Loucy (cell line): ENCODE data around the gene CCDC134.

Experiments
- H2AFZ ChIP-seq: fragments of 200-600 bp; sonication (generic); 2 replicates; pipeline ENCODE4 v1.6.0; 2016; ENCODE audit warnings: antibody characterized with exemption, mild to moderate bottlenecking, low read length, moderate library complexity
- H3F3A ChIP-seq: fragments of 200-600 bp; 2 replicates; pipeline ENCODE4 v1.6.0; 2016; ENCODE audit warnings: antibody characterized with exemption, low read depth, mild to moderate bottlenecking
- H3K27me3 ChIP-seq: fragments of 200-600 bp; sonication (generic); 2 replicates; pipeline ENCODE4 v1.6.1; 2014; ENCODE audit warnings: low read length, mild to moderate bottlenecking; ENCODE audit not compliant: insufficient read depth, poor library complexity, severe bottlenecking
- H3K36me3 ChIP-seq: fragments of 200-600 bp; sonication (generic); 2 replicates; pipeline ENCODE4 v1.6.1; 2016; ENCODE audit warnings: low read length; ENCODE audit not compliant: insufficient read depth
- H3K4me1 ChIP-seq: fragments of 200-600 bp; sonication (generic); 2 replicates; pipeline ENCODE4 v1.5.1; 2014; ENCODE audit warnings: low read length, mild to moderate bottlenecking; ENCODE audit not compliant: insufficient read depth, poor library complexity, severe bottlenecking
- H3K4me2 ChIP-seq: fragments of 200-600 bp; sonication (generic); 2 replicates; pipeline ENCODE4 v1.6.0; 2014; ENCODE audit warnings: antibody characterized with exemption, low read length, low read depth, mild to moderate bottlenecking; ENCODE audit not compliant: poor library complexity, severe bottlenecking
- H3K4me3 ChIP-seq: fragments of 200-600 bp; sonication (generic); 2 replicates; pipeline ENCODE4 v1.5.1; 2014; ENCODE audit warnings: low read length, mild to moderate bottlenecking, mixed read lengths; ENCODE audit not compliant: poor library complexity, severe bottlenecking
- H3K79me2 ChIP-seq: fragments of 200-600 bp; sonication (generic); 2 replicates; pipeline ENCODE4 v1.6.1; 2014; ENCODE audit warnings: low read length; ENCODE audit not compliant: insufficient read depth
- H3K9ac ChIP-seq: fragments of 200-600 bp; sonication (generic); 2 replicates; pipeline ENCODE4 v1.6.0; 2014; ENCODE audit warnings: mild to moderate bottlenecking, low read depth, low read length, moderate library complexity; ENCODE audit not compliant: poor library complexity, severe bottlenecking
- H3K9me2 ChIP-seq: fragments of 200-600 bp; sonication (generic); replicated peaks from 2 replicates; pipeline ENCODE4 v1.6.1; 2016; ENCODE audit warnings: low read depth, low read length, mixed read lengths
- H3K9me3 ChIP-seq: fragments of 200-600 bp; sonication (generic); 2 replicates; pipeline ENCODE4 v1.6.1; 2014; ENCODE audit warnings: mild to moderate bottlenecking, antibody characterized with exemption, low read length, low read depth; ENCODE audit not compliant: insufficient read depth
- H4K20me1 ChIP-seq: fragments of 200-600 bp; sonication (generic); 2 replicates; pipeline ENCODE4 v1.6.0; 2014; ENCODE audit warnings: antibody characterized with exemption, low read length, mild to moderate bottlenecking; ENCODE audit not compliant: insufficient read depth, poor library complexity, severe bottlenecking
- CTCF ChIP-seq: fragments of 200-600 bp; sonication (generic); conservative IDR thresholded peaks from 2 replicates; pipeline ENCODE4 v1.5.1; 2014; ENCODE audit warnings: mild to moderate bottlenecking, antibody characterized with exemption, low read length
- EZH2phosphoT487 ChIP-seq: fragments of 200-600 bp; IDR thresholded peaks from 2 replicates; pipeline ENCODE4 v1.6.1; 2018; ENCODE audit warnings: antibody characterized with exemption, mild to moderate bottlenecking, moderate library complexity, borderline replicate concordance

The CCDC134 gene

GRCh38 chr22:41820447-41820846 is 20.0 kb downstream of the CCDC134 start:
- no peaks in the 10 kb centered on the region for H3F3A ChIP-seq
- H4K20me1 ChIP-seq: no peaks in the 10 kb centered on the region
- H3K9me3 ChIP-seq: no peaks in the 10 kb centered on the region
- no peak overlapping the region for H3K4me2 ChIP-seq
- H3K27me3 ChIP-seq: no peaks in the 10 kb centered on the region
- H3K4me1 ChIP-seq: no peaks in the 10 kb centered on the region
- no peaks in the 10 kb centered on the region for H3K9me2 ChIP-seq
- no peak overlapping the region for H3K4me3 ChIP-seq
- no peak overlapping the region for H3K9ac ChIP-seq
- H3K79me2 ChIP-seq: no peaks in the 10 kb centered on the region
- no peak overlapping the region for H2AFZ ChIP-seq
- TF ChIP-seq CTCF: no peak
- no peak for TF ChIP-seq EZH2phosphoT487
- H3K36me3 ChIP-seq: peaks cover 33% of the 10 kb centered on the region; the same call in 1 of the 2 replicates

- Histone ChIP-seq H3K9ac (no peak overlapping the region), H3K4me2 (no peak overlapping the region)
- no peak for TF ChIP-seq EZH2phosphoT487
- no peak for TF ChIP-seq CTCF
These were observed 21.2 kb downstream of the CCDC134 start for GRCh38 chr22:41821471-41822316.

GRCh38 chr22:41822317-41823057 is 22.0 kb downstream of the CCDC134 start:
- Histone ChIP-seq H3K4me2 (no peak overlapping the region), H3K36me3 (peaks cover 34% of the 10 kb centered on the region; the same call in 1 of the 2 replicates)

More at GRCh38 chr22:41821471-41822316, 21.2 kb downstream of the CCDC134 start:
- H2AFZ ChIP-seq: no peak overlapping the region
- H3K9me3 ChIP-seq: no peaks in the 10 kb centered on the region
- no peaks in the 10 kb centered on the region for H3K9me2 ChIP-seq
- no peaks in the 10 kb centered on the region for H3K27me3 ChIP-seq
- peaks cover 34% of the 10 kb centered on the region; the same call in 1 of the 2 replicates for H3K36me3 ChIP-seq
- H3K4me1 ChIP-seq: no peaks in the 10 kb centered on the region
- no peaks in the 10 kb centered on the region for H3K79me2 ChIP-seq
- no peaks in the 10 kb centered on the region for H4K20me1 ChIP-seq
- no peaks in the 10 kb centered on the region for H3F3A ChIP-seq
- H3K4me3 ChIP-seq: no peak overlapping the region

More at GRCh38 chr22:41822317-41823057, 22.0 kb downstream of the CCDC134 start:
- H3F3A ChIP-seq: no peaks in the 10 kb centered on the region
- no peaks in the 10 kb centered on the region for H4K20me1 ChIP-seq
- no peak overlapping the region for H3K9ac ChIP-seq
- TF ChIP-seq EZH2phosphoT487: no peak
- peak; percentile 68 for TF ChIP-seq CTCF
- no peak overlapping the region for H3K4me3 ChIP-seq
- no peaks in the 10 kb centered on the region for H3K9me3 ChIP-seq
- H3K9me2 ChIP-seq: no peaks in the 10 kb centered on the region
- H3K79me2 ChIP-seq: no peaks in the 10 kb centered on the region
- no peak overlapping the region for H2AFZ ChIP-seq
- H3K4me1 ChIP-seq: no peaks in the 10 kb centered on the region
- H3K27me3 ChIP-seq: no peaks in the 10 kb centered on the region
